Memory B cell (primary cell): ENCODE data around the gene CHST15.
A peak's percentile ranks its signal among the peaks of the same experiment; 100 is the strongest.

Experiments used
- ATAC-seq: fragments of 150-1000 bp; cut with Tn5 transposase; 2 replicates; pipeline ENCODE4 v1.10.0; 2021; ENCODE audit warnings: low read depth, mild to moderate bottlenecking, moderate library complexity
- DNase-seq, 2 donors: peaks; one replicate each; pipeline ENCODE4 v3.0.0; 2022; ENCODE audit warnings: low spot score in 2 of 2
- H3K27ac Mint-ChIP-seq: one replicate; pipeline ENCODE4 v1.8.0; 2022; ENCODE audit warnings: mild to moderate bottlenecking, moderate library complexity, mixed read lengths
- H3K27me3 Mint-ChIP-seq: one replicate; pipeline ENCODE4 v1.8.0; 2022; ENCODE audit warnings: mixed read lengths
- H3K36me3 Mint-ChIP-seq: one replicate; pipeline ENCODE4 v1.8.0; 2022; ENCODE audit warnings: mild to moderate bottlenecking, mixed read lengths
- H3K4me1 Mint-ChIP-seq: one replicate; pipeline ENCODE4 v1.8.0; 2022; ENCODE audit warnings: mixed read lengths
- H3K4me3 Mint-ChIP-seq: one replicate; pipeline ENCODE4 v1.8.0; 2022; ENCODE audit warnings: mild to moderate bottlenecking, moderate library complexity, mixed read lengths
- H3K9me3 Mint-ChIP-seq: one replicate; pipeline ENCODE4 v1.8.0; 2022; ENCODE audit warnings: mixed read lengths

Gene CHST15

DNA sequence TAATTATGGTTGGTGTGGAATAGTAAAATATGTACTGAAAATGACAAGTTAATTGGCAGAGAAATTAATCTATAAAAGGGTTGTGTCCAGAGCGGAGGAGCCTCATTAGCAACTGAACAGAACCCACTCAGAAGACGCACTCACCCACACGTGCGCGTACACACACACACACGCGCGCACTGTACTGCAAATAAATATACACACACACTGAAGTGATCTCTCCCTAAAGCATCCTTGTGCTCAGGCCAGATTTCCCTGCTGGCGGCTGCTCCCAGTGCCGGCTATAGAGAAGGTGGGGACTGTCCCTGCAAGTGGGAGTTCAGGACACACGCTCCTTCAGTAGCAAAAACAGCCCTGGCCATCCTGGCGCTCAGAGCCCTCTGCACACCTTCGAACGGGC, 85.2 kb downstream of the CHST15 start:
- H3K9me3 Mint-ChIP-seq = no peaks in the 10 kb centered on the region
- no peak for DNase-seq
- no peaks in the 10 kb centered on the region for H3K27me3 Mint-ChIP-seq
- peaks cover 27% of the 10 kb centered on the region for H3K36me3 Mint-ChIP-seq
- no peak for ATAC-seq
- no peaks in the 10 kb centered on the region for H3K4me1 Mint-ChIP-seq
- no peak overlapping the region for H3K4me3 Mint-ChIP-seq
- no peak overlapping the region for H3K27ac Mint-ChIP-seq

DNA sequence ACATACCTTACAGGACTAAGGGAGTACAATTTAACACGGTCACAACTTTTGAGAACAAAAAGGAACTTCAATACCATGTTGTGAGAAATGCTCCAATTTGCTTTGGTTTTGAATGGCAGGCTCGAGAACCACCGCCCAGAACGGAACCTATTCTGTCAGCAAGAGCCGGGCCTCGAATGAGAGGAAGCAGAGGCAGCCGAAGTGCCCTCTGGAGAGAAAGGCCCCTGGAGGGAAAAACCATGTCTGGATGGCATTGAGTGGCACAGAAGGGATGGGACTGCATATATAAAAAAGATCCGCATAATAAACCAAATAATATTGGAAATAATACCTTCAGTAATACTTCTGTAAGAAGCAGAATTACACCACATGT, 85.6 kb downstream of the CHST15 start:
- Mint-ChIP-seq H3K27ac (no peak overlapping the region), H3K9me3 (no peaks in the 10 kb centered on the region), H3K27me3 (no peaks in the 10 kb centered on the region), H3K4me1 (no peaks in the 10 kb centered on the region), H3K4me3 (no peak overlapping the region), H3K36me3 (peaks cover 25% of the 10 kb centered on the region)
- DNase-seq (no peak), ATAC-seq (no peak)

DNA sequence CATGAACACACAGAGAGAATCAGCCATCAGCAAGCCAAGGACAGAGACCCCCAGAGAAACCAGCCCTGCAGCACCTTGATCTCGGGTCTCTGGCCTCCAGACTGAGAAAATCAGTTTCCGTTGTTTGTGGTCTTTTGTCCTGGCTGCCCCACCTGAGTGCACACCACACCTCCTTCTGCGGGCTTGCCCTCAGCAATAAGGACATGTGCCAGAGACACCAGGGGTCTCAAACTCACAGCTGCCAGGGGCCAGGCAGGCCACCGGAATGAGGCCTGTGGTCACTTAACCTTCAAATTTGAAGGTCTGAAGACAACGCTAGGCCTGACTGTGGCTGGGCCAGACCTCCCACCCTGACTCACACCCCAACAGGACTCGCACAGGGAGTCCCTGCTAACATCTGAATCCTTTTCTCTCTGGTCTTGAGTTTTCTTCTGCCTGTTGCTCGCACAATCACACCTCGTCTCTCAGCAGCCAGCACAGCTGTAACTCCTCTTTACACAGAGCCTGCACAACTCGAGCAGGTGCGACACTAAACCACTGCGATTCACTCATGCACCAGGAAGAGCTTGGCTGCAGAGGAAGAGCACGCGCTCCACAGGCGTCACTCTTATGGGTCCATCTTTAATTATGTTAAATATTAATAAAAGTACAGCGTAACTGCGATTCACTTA, 86.2 kb downstream of the CHST15 start:
- H3K9me3 Mint-ChIP-seq = no peaks in the 10 kb centered on the region
- DNase-seq = no peak
- H3K27me3 Mint-ChIP-seq = no peaks in the 10 kb centered on the region
- no peaks in the 10 kb centered on the region for H3K4me1 Mint-ChIP-seq
- H3K4me3 Mint-ChIP-seq = no peak overlapping the region
- no peak for ATAC-seq
- no peak overlapping the region for H3K27ac Mint-ChIP-seq
- H3K36me3 Mint-ChIP-seq = peaks cover 22% of the 10 kb centered on the region

DNA sequence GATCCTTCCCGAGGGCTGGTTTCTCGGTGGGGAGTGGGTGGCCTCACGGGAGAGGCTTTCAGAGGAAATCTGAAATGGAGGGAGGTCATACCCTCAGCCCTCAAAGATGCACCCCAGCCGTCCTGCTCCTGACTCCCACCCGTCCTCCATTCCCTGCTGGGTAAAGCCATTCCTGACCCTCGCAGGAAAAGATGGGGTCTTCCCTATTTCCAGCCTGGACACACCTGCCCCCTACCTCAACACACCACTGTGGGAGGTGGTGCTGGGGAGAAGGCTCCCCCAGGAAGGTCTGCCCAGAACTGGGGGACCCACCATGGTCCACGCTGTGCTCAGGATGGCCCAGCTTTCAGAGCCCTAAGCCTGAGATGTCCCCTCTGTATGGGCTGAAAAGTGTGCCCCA, 86.9 kb downstream of the CHST15 start:
- H3K36me3 Mint-ChIP-seq = peaks cover 16% of the 10 kb centered on the region
- no peak overlapping the region for H3K4me3 Mint-ChIP-seq
- no peaks in the 10 kb centered on the region for H3K27me3 Mint-ChIP-seq
- DNase-seq (no peak), ATAC-seq (no peak)
- H3K27ac Mint-ChIP-seq = no peak overlapping the region
- no peaks in the 10 kb centered on the region for H3K9me3 Mint-ChIP-seq
- H3K4me1 Mint-ChIP-seq = no peaks in the 10 kb centered on the region

DNA sequence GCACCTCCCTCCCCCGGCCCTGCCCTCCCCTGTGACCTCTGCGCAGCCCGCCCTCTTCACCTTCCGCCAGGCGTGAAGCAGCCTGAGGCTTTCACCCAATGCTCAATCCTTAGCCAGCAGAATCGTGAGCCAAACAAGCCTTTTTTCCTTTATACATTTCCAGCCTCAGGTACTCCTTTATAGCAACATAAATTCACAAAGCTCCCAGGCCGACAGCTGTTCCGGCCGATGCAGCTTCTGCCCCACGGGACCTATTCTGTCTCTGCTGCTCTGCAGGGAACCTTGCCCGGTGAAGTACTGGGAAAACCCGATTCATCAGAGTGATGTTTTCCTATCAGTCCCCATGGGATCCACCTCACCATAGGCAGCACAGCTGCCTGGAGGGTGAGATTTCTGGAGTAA, 87.4 kb downstream of the CHST15 start:
- H3K9me3 Mint-ChIP-seq = no peaks in the 10 kb centered on the region
- no peak overlapping the region for H3K4me3 Mint-ChIP-seq
- peak overlapping the region; percentile 14 for H3K27ac Mint-ChIP-seq
- DNase-seq (no peak), ATAC-seq (no peak)
- H3K4me1 Mint-ChIP-seq = no peaks in the 10 kb centered on the region
- H3K36me3 Mint-ChIP-seq = peaks cover 16% of the 10 kb centered on the region
- H3K27me3 Mint-ChIP-seq = no peaks in the 10 kb centered on the region

DNA sequence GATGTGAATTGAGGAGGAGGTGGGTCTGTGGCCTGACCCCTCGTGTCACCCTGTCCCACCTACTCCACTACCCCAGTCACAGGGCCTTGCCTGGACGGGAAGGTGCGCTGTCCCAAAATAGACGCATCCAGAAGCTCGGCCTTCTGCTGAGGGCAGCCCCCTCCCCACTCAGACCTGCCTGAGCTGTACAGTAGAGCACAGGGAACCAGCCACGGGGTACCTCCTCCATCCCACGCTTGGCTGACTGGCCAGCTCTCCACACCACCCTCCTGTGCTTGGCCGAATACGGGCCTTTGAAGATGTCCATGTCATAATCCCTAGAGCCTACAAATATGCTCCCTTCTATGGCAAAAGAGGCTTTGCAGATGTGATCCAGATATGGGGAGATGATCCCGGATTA, 88.3 kb downstream of the CHST15 start:
- Mint-ChIP-seq H3K27me3 (no peaks in the 10 kb centered on the region), H3K4me3 (no peak overlapping the region), H3K4me1 (no peaks in the 10 kb centered on the region), H3K9me3 (no peaks in the 10 kb centered on the region), H3K36me3 (peaks cover 16% of the 10 kb centered on the region), H3K27ac (no peak overlapping the region)
- ATAC-seq (no peak), DNase-seq (no peak)

DNA sequence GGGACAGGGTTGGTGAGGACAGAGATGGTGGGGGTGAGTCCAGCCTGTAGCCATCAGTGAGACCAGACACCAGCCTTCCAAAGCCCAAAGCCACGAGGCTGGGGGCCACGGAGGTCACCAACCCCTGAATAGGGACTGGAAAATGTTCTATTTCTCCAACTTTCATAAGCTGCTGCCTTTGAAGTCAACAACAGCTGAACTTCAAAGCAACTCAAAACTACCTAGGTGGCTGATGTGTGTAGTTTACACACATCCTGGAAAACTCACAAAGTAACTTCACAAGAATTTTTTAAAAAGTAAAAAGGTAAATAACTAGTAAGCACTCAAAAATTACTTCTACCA, 88.8 kb downstream of the CHST15 start:
- Mint-ChIP-seq H3K36me3 (peaks cover 16% of the 10 kb centered on the region), H3K27me3 (no peaks in the 10 kb centered on the region), H3K9me3 (no peaks in the 10 kb centered on the region), H3K27ac (no peak overlapping the region), H3K4me1 (no peaks in the 10 kb centered on the region), H3K4me3 (no peak overlapping the region)
- no peak for ATAC-seq
- no peak for DNase-seq

DNA sequence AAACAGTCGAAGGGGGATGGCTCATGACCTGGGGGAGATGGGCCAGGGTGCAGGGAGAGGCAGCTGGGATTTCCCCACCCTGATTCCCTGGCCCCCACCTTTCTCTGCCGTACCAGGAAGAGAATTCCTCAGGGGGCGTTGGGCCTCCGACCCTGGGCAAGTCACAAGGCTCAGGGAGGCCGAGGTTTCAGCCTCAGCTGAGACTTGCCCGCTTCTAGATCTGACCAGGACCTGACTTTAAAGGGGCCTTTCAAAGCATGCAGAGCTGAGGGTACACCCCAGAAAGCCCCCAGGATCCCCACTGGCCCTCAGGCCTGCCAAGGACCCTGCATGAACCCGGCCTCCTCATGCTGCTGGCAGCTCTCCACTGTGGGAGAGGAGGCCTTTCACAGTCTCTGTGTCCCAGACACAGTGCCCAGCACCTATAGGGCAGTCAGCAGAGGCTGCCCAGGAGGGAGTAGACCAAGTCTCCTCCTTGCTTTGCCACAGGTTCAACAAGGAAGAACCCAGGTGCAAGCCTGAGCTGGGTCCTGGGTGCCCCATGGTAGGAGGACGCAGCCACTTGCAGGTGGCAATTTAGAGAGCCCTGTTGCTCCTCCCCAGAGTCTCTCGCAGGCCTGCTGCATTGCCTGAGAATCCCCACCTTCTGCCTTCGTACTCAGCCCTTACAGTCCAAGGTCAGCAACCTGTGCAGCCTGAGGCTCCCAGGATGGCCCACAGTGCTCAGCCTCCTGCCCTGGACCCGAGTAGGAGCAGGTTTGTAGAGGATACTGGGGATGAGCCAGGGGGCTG, 89.3 kb downstream of the CHST15 start:
- Mint-ChIP-seq H3K9me3 (no peaks in the 10 kb centered on the region), H3K4me1 (no peaks in the 10 kb centered on the region), H3K4me3 (no peak overlapping the region), H3K27ac (no peak overlapping the region), H3K36me3 (peaks cover 15% of the 10 kb centered on the region), H3K27me3 (no peaks in the 10 kb centered on the region)
- no peak for DNase-seq
- no peak for ATAC-seq

DNA sequence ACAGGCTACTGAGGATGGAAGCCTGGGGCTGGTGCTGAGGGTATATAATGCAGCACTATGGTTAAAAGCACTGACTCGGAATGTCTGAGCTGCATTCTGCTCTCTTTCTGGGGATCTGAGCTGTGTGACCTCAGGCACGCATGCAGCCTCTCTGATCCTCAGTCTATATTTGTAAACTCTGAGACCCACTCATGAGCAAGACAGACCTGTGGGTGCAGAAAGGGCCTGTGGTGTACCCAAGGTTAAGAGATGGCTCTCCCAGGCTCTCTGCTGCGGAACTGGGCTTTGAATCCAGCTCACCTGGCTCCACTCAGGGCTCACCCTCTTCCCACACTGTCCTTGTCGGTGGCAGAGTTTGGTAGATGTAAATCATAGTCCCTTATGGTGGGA, 89.9 kb downstream of the CHST15 start:
- H3K27ac Mint-ChIP-seq = no peak overlapping the region
- H3K36me3 Mint-ChIP-seq = peaks cover 10% of the 10 kb centered on the region
- no peak for ATAC-seq
- no peak for DNase-seq
- H3K4me3 Mint-ChIP-seq = no peak overlapping the region
- H3K27me3 Mint-ChIP-seq = no peaks in the 10 kb centered on the region
- H3K9me3 Mint-ChIP-seq = no peaks in the 10 kb centered on the region
- H3K4me1 Mint-ChIP-seq = no peaks in the 10 kb centered on the region

DNA sequence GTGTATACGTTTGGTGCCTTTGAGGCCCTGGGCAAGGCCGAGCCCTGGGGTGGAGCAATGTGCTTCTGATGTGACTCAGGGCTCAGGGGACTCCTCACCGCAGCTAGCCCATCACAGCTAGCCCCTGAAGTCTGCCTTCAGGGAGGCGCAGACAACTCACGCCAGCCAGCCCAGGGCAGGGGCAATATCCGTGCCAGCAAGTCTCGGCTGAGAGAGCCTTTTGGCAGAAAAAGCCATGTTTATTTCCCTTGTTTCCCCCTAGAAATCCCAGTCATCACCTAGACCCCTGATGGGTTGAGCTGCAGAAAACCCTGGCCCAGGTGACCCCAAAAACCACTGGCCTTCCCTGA, 90.4 kb downstream of the CHST15 start:
- H3K4me1 Mint-ChIP-seq = peaks cover 2% of the 10 kb centered on the region
- no peak overlapping the region for H3K27ac Mint-ChIP-seq
- no peak for ATAC-seq
- no peaks in the 10 kb centered on the region for H3K9me3 Mint-ChIP-seq
- peaks cover 8% of the 10 kb centered on the region for H3K36me3 Mint-ChIP-seq
- H3K27me3 Mint-ChIP-seq = no peaks in the 10 kb centered on the region
- no peak for DNase-seq
- no peak overlapping the region for H3K4me3 Mint-ChIP-seq

DNA sequence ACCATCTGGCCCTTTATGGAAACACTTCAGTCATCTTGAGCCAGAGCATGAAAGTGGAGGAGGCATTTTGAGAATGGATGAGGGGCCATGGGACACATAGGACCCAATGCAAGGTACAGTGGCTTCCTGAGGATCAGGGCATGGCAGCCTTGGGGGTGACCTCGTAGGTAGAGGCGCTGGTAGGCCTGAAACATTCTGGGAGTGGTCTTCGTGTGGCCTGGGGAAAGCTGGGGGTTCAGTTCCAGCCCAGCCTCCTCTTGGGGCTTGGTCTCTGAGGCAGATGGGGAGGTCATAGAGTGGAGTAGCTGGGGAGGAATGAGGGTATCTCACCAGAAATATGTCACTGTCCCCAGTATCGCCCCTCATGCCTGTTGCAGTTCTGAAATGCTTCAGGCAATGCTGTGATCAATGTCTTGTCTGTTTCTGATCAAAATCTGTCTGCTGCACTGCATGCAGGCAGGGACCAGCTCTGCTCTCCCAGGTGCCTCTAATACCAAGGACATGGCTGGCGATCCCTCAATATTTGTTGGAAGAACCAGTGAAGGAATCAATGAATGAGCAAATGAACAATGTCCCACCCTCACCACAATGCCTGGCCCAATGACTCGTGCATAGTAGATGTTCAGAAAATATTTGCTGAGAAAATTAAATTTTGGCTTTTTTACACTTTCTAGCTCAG, 90.9 kb downstream of the CHST15 start:
- ATAC-seq = no peak
- H3K9me3 Mint-ChIP-seq = no peaks in the 10 kb centered on the region
- H3K4me1 Mint-ChIP-seq = peaks cover 7% of the 10 kb centered on the region
- H3K27me3 Mint-ChIP-seq = no peaks in the 10 kb centered on the region
- H3K36me3 Mint-ChIP-seq = peaks cover 7% of the 10 kb centered on the region
- DNase-seq = no peak
- H3K27ac Mint-ChIP-seq = peak overlapping the region; percentile 69
- no peak overlapping the region for H3K4me3 Mint-ChIP-seq

DNA sequence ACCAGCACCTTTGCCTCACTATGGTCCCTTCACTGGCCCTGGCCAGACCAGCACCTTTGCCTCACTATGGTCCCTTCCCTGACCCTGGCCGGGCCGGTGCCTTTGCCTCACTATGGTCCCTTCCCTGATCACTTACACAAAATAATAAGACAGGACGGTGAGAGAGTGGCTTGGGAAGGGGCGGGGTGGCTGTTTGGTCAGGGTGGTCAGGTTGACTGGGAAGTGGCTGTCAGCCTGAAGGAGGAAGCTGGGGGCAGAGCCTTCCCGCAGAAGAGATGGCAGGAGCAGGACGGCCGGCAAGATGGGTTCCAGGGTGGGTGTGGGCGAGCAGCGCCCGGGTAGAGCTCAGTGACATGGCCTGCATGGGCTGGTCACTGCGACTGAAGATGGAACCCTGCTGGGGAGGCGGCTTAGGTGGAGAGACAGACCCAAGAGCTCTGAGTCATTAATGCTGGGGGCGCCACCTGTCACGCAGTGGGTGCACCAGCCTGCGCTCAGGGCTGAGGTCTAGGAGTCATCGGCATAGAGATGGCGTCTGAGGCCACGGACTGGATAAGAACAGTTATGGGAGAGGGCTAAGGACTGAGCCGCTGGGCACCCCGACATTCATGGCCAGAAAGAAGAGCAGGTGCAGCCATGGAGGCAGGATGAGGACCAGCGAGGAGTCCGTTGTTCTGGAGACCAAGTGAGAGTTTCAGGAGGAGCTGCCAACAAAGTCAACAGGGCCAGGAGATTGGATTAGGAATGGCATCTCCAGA, 91.8 kb downstream of the CHST15 start:
- no peak for DNase-seq
- peaks cover 3% of the 10 kb centered on the region for H3K36me3 Mint-ChIP-seq
- no peak overlapping the region for H3K4me3 Mint-ChIP-seq
- no peaks in the 10 kb centered on the region for H3K27me3 Mint-ChIP-seq
- no peak overlapping the region for H3K27ac Mint-ChIP-seq
- ATAC-seq = no peak
- peaks cover 7% of the 10 kb centered on the region for H3K4me1 Mint-ChIP-seq
- no peaks in the 10 kb centered on the region for H3K9me3 Mint-ChIP-seq

DNA sequence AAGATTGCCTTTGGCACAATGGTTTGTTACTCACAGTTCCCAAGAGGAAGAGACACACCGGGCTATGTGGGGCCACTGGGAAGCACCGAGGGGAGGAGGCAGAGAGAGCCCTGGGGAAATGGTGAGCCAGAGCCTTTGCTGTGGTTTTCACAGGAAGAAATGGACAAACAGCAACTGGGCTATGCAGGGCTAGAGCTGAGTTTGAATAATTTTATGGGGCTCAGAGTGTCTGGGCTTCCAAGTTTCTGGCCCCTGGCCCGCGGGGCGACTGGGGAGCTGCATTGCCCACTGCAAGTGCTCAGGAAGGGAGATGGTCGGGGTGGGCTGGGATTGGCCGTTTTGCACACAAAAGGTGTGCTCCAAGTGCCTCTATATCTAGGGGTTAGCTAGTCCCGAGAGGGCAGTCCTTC, 92.6 kb downstream of the CHST15 start:
- Mint-ChIP-seq H3K9me3 (no peaks in the 10 kb centered on the region), H3K4me3 (no peak overlapping the region), H3K27ac (no peak overlapping the region), H3K4me1 (peaks cover 8% of the 10 kb centered on the region), H3K27me3 (no peaks in the 10 kb centered on the region), H3K36me3 (peaks cover 3% of the 10 kb centered on the region)
- no peak for ATAC-seq
- no peak for DNase-seq

DNA sequence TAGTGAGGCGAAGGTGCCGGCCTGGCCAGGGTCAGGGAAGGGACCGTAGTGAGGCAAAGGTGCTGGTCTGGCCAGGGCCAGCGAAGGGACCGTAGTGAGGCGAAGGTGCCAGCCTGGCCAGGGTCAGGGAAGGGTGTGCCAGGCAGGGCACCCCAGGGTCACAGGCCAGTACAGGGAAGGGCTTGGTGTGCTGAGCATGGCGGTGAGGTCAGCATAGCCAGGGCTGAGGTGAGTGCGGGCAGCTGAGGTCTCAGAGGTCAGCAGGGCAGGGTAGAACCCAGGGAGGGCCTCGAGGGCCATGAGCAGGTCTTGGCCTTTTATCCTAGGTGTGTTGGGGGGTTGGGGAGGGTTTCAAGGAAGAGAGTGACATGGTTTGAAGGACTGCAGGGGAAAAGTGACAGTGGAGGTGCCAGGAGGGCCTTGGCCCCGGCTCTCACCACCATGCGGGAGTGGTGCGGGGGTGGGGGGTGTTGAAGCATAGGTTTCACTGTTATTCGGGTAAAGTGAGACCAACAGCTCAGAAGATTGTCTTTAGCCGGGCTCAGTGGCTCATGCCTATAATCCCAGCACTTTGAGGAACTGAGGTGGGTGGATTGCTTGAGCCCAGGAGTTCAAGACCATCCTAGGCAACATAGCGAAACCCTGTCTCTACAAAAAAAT, 93.3 kb downstream of the CHST15 start:
- H3K4me1 Mint-ChIP-seq = peaks cover 15% of the 10 kb centered on the region
- DNase-seq = no peak
- ATAC-seq = no peak
- no peaks in the 10 kb centered on the region for H3K27me3 Mint-ChIP-seq
- no peak overlapping the region for H3K4me3 Mint-ChIP-seq
- H3K9me3 Mint-ChIP-seq = no peaks in the 10 kb centered on the region
- H3K27ac Mint-ChIP-seq = no peak overlapping the region
- H3K36me3 Mint-ChIP-seq = peaks cover 3% of the 10 kb centered on the region
